RWPE2 (cell line): ENCODE results near the gene IPCEF1.

Experiments
- ATAC-seq: fragments of 200-7000 bp; cut with Tn5 transposase; 3 replicates; pipeline ENCODE4 v1.9.1; 2021; ENCODE audit warnings: low read depth
- DNase-seq: peaks from one replicate; pipeline ENCODE4 v3.0.0-alpha.2; 2020; ENCODE audit warnings: low spot score
- H3K27ac ChIP-seq: fragments of 450-650 bp; 2 replicates; pipeline ENCODE4 v1.5.1; 2017; ENCODE audit warnings: mild to moderate bottlenecking; ENCODE audit not compliant: poor library complexity, severe bottlenecking
- H3K27me3 ChIP-seq: fragments of 250-450 bp; sonication (Bioruptor Pico); 2 replicates; pipeline ENCODE4 v1.5.1; 2021; ENCODE audit warnings: mild to moderate bottlenecking, moderate library complexity; ENCODE audit not compliant: insufficient read depth, poor library complexity, severe bottlenecking
- H3K36me3 ChIP-seq: fragments of 250-450 bp; sonication (Bioruptor Pico); 2 replicates; pipeline ENCODE4 v1.5.1; 2020; ENCODE audit warnings: low read depth, mild to moderate bottlenecking, moderate library complexity
- H3K4me1 ChIP-seq: fragments of 250-450 bp; sonication (Bioruptor Pico); 2 replicates; pipeline ENCODE4 v1.5.1; 2021; ENCODE audit warnings: mild to moderate bottlenecking, moderate library complexity; ENCODE audit not compliant: insufficient read depth, poor library complexity, severe bottlenecking
- H3K4me3 ChIP-seq: fragments of 250-450 bp; sonication (Bioruptor Pico); 2 replicates; pipeline ENCODE4 v1.5.1; 2021; ENCODE audit warnings: mild to moderate bottlenecking, moderate library complexity; ENCODE audit not compliant: severe bottlenecking
- H3K9me3 ChIP-seq: fragments of 250-450 bp; sonication (Bioruptor Pico); 2 replicates; pipeline ENCODE4 v1.5.1; 2021; ENCODE audit warnings: mild to moderate bottlenecking, moderate library complexity; ENCODE audit not compliant: severe bottlenecking
- TF ChIP-seq, protein P1 (sequence below): fragments of 450-650 bp; IDR thresholded peaks from one replicate; pipeline ENCODE4 v1.5.1; 2017; ENCODE audit warnings: mild to moderate bottlenecking, moderate library complexity; ENCODE audit not compliant: poor library complexity, severe bottlenecking

Gene IPCEF1

GRCh38 chr6:154367839-154368695, 11.5 kb upstream of the IPCEF1 start:
- peak; percentile 96 for ATAC-seq
- Histone ChIP-seq H3K27ac (peak overlapping the region; percentile 57), H3K4me1 (peaks cover 12% of the 10 kb centered on the region)

GRCh38 chr6:154367336-154367735, 10.7 kb upstream of the IPCEF1 start:
- H3K36me3 ChIP-seq = no peaks in the 10 kb centered on the region
- no peaks in the 10 kb centered on the region for H3K9me3 ChIP-seq
- H3K4me1 ChIP-seq = peaks cover 12% of the 10 kb centered on the region
- ATAC-seq (no peak), DNase-seq (no peak)
- TF ChIP-seq, protein P1, sequence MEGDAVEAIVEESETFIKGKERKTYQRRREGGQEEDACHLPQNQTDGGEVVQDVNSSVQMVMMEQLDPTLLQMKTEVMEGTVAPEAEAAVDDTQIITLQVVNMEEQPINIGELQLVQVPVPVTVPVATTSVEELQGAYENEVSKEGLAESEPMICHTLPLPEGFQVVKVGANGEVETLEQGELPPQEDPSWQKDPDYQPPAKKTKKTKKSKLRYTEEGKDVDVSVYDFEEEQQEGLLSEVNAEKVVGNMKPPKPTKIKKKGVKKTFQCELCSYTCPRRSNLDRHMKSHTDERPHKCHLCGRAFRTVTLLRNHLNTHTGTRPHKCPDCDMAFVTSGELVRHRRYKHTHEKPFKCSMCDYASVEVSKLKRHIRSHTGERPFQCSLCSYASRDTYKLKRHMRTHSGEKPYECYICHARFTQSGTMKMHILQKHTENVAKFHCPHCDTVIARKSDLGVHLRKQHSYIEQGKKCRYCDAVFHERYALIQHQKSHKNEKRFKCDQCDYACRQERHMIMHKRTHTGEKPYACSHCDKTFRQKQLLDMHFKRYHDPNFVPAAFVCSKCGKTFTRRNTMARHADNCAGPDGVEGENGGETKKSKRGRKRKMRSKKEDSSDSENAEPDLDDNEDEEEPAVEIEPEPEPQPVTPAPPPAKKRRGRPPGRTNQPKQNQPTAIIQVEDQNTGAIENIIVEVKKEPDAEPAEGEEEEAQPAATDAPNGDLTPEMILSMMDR = no peak
- no peak overlapping the region for H3K4me3 ChIP-seq
- peak overlapping the region; percentile 57 for H3K27ac ChIP-seq
- no peaks in the 10 kb centered on the region for H3K27me3 ChIP-seq

More at GRCh38 chr6:154367839-154368695, 11.5 kb upstream of the IPCEF1 start:
- peak; percentile 86 for DNase-seq
- H3K9me3 ChIP-seq = no peaks in the 10 kb centered on the region
- no peaks in the 10 kb centered on the region for H3K27me3 ChIP-seq
- H3K4me3 ChIP-seq = no peak overlapping the region
- TF ChIP-seq, protein P1 = no peak
- no peaks in the 10 kb centered on the region for H3K36me3 ChIP-seq

DNA sequence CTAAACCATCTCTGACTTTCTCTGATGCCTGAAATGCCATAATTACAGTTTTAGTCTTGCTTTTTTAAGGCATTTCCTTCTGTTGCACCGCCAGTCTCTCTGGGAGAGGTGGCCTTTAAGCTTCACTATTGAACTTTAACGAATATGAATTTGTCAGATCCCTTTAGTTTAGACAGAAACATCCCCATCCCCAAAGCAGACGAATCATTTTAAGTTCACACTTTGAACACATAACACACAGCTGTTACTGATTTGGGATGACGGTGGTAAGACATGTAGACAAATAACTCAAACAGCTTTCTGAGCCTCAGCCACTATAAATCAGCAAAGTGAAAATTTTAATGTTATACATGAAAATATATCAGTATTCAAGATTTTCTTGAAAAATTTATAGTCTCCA, 7.2 kb upstream of the IPCEF1 start:
- no peak for ATAC-seq
- H3K27ac ChIP-seq = no peak overlapping the region
- peaks cover 11% of the 10 kb centered on the region for H3K4me1 ChIP-seq
- TF ChIP-seq, protein P1 = no peak
- no peak overlapping the region for H3K4me3 ChIP-seq
- no peak for DNase-seq
- no peaks in the 10 kb centered on the region for H3K9me3 ChIP-seq
- no peaks in the 10 kb centered on the region for H3K27me3 ChIP-seq
- no peaks in the 10 kb centered on the region for H3K36me3 ChIP-seq

DNA sequence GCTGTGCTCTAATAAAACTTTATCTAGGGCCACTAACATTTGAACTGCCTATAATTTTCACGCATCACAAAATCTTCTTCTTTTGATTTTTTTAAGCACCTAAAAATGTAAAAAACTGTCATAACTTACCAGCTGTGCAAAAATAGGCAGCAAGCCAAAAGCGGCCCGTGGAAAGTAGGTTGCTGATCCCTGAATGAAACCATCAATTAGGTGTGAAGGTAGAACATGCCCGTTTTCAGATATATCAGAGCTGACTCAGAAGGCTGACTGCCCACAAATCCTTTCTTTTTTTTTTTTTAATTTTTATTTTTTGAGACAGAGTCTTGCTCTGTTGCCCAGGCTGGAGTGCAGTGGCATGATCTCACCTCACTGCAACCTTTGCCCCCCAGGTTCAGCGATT, 4.9 kb upstream of the IPCEF1 start:
- H3K9me3 ChIP-seq = no peaks in the 10 kb centered on the region
- ATAC-seq (no peak), DNase-seq (no peak)
- no peaks in the 10 kb centered on the region for H3K4me1 ChIP-seq
- H3K4me3 ChIP-seq = no peak overlapping the region
- no peaks in the 10 kb centered on the region for H3K36me3 ChIP-seq
- H3K27me3 ChIP-seq = no peaks in the 10 kb centered on the region
- H3K27ac ChIP-seq = no peak overlapping the region
- TF ChIP-seq, protein P1 = no peak

GRCh38 chr6:154360476-154360875, 3.9 kb upstream of the IPCEF1 start:
- Histone ChIP-seq H3K27ac (no peak overlapping the region), H3K4me3 (no peak overlapping the region), H3K4me1 (no peaks in the 10 kb centered on the region), H3K27me3 (no peaks in the 10 kb centered on the region), H3K36me3 (no peaks in the 10 kb centered on the region), H3K9me3 (no peaks in the 10 kb centered on the region)
- TF ChIP-seq, protein P1 = no peak
- ATAC-seq (no peak), DNase-seq (no peak)
